ENCODE measurements around the gene PTPRA. TPM values are rescaled to one million over a fixed set of nuclear protein-coding genes. Genes with fewer than 3 reads are reported as not detected.
"Not testable (repeated sequence)": the region's sequence is repeated elsewhere in the genome, so short reads cannot be mapped to it uniquely, and the experiment has no call there.

PTPRA gene
- total RNA-seq, 1 donor from 2014 or later, result 46.9 TPM

DNA sequence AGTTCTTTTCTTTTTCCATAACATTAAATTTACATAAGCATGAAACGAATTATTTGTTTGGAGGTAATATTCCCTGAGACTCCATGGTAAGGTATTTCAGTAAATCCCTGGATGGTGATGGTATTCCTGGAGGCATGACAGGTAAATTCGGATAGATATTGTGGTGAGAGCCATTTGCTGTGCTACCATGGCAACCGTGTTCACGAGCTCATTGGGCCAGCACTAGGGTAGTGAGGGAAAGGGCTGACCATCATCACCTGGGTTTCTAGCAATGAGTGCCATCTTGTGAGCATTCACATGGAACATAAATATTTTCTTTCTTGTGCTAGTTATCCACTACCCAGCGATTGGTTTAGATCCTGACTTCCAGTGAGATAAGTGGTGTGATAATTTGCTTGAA is 118.3 kb downstream of the PTPRA start:
- DNase-seq (ENCODE audit: extremely low read depth, low read depth, low spot score), result no peak

GRCh38 chr20:2993250-2993649 is 120.0 kb downstream of the PTPRA start:
- DNase-seq (ENCODE audit: extremely low read depth, low read depth, low spot score), result no peak

DNA sequence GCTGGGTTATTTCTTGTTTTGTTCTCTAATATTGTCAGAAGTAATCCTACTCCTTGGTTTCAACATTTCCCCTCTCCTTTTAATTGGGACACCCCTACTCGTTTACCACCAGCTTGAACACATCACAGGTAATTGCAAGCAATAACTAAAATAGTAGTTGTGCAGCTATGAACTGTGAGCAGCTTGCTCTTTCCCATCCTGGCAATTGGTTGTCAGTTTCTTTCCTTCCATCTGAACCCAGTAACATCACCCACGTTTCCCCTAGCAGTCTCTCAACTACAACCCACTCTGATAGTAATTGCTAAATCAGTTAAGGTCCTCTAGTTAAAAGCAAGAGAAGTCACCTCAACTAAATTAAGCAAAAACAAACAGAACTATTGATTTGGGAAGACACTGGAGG is 122.5 kb downstream of the PTPRA start:
- no peak for DNase-seq (ENCODE audit: extremely low read depth, low read depth, low spot score)

DNA sequence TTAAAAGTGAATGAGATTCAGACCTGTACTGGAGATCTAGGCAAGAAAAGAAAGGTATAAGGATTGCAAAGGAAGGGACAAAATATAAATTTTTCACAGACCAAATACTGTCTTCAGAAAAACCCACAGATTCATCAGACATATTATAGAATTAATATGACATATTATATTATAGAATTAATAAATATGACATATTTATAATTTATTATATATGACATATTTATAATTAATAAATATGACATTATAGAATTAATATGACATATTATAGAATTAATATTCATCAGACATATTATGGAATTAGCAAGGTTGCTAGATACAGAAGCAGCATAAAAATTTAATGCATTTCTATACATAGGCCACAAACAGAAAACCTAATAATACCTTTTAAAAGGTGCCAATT is 125.4 kb downstream of the PTPRA start:
- DNase-seq (ENCODE audit: extremely low read depth, low read depth, low spot score), result no peak

GRCh38 chr20:3000852-3001523 is 127.7 kb downstream of the PTPRA start:
- peak; percentile 23 for DNase-seq (ENCODE audit: extremely low read depth, low read depth, low spot score)

- no peak for DNase-seq (ENCODE audit: extremely low read depth, low read depth, low spot score)
Observed at GRCh38 chr20:3003416-3003815, 130.1 kb downstream of the PTPRA start.

- DNase-seq (ENCODE audit: extremely low read depth, low read depth, low spot score), result no peak
Observed at GRCh38 chr20:3010985-3011723, 137.9 kb downstream of the PTPRA start.

- no peak for DNase-seq (ENCODE audit: extremely low read depth, low read depth, low spot score)
Observed at GRCh38 chr20:3011752-3012151, 138.5 kb downstream of the PTPRA start.

DNA sequence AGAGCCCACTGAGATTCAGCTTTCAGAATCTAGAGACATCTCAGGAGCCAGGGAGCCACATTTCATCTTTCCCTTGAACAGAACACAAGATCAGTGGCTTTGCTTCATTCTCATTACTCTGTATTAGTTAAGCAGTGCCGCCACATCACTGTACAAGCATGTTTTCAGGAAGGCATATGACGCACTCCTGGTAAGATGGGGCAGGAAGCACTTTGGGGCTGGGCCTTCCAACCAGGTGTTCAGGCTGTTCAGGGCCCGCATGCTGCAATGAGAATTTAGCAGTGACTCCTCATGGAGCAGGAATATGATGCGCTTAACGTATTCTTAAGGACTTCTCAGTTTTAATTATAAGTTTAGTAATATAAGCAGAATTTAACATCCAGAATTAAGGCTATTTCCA is 140.5 kb downstream of the PTPRA start:
- DNase-seq (ENCODE audit: extremely low read depth, low read depth, low spot score), result no peak

DNA sequence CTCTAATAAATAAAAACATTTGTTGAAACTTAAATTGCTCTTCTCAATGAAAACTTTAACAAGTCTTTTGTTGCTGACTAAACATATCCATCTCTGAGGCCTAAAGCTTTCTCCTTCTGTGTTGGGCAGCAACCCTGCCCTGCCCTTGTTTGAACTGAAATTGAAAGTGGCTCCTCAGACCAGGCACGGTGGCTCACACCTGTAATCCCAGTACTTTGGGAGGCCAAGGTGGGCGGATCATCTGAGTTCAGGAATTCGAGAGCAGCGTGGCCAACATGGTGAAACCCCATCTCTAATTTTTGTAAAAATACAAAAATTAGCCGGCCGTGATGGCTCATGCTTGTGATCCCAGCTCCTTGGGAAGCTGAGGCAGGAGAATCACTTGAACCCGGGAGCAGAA is 140.9 kb downstream of the PTPRA start:
- DNase-seq (ENCODE audit: extremely low read depth, low read depth, low spot score), result no peak

DNA sequence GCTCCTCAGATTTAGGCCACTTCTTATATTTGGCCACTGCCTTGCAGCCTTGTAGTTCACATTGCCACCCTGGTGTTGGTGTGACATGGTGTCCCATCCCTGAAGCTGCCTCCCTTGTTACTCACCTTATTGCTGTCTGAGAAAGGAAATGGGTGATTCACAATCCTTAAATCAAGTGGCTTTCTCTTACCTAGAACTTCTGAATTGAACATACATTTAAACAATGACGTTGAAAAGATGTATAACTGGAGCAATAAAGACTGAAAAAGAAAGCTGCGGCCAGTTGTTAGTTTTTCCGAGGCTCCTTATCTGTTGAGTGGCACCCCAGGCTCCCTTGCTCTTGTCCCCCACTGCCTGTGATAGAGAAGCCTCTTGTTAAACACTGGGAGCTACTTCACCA is 141.4 kb downstream of the PTPRA start:
- no peak for DNase-seq (ENCODE audit: extremely low read depth, low read depth, low spot score)

DNA sequence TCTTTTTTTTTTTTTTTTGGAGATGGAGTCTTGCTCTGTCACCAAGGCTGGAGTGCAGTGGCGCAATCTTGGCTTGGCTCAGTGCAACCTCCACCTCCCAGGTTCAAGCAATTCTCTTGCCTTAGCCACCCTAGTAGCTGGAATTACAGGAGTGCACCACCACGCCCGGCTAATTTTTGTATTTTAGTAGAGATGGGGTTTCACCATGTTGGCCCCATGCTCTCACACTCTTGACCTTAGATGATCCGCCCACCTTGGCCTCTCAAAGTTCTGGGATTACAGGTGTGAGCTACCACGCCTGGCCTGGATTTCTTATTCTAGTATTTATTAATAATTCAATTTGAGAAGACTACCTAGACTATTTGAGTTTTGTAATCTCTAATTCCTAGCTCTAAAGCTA is 142.0 kb downstream of the PTPRA start:
- not testable (repeated sequence) for DNase-seq (ENCODE audit: extremely low read depth, low read depth, low spot score)

DNA sequence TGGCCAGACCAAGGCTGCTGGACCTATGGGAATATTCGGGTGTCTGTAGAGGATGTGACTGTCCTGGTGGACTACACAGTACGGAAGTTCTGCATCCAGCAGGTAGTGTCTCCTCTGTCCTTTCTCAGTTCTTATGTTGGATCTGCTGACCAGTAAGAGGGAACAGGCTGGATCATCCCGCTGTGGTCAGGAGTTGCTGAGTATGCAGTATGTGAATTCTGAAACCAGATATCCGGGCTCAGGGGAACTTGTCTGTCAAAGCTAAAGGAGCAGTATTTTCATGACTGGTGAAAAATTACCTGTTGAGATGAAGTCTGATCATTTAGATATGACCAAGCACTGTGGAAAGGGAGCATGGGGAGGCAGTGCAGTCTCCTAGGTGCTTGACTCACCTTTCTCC is 148.0 kb downstream of the PTPRA start:
- DNase-seq (ENCODE audit: extremely low read depth, low read depth, low spot score), result no peak

GRCh38 chr20:3021777-3022176 is 148.5 kb downstream of the PTPRA start:
- DNase-seq (ENCODE audit: extremely low read depth, low read depth, low spot score), result no peak

- DNase-seq (ENCODE audit: extremely low read depth, low read depth, low spot score), result not testable (repeated sequence)
Observed at GRCh38 chr20:3022559-3023490, 149.5 kb downstream of the PTPRA start.

- DNase-seq (ENCODE audit: extremely low read depth, low read depth, low spot score), result no peak
Observed at GRCh38 chr20:3027987-3028386, 154.7 kb downstream of the PTPRA start.

- no peak for DNase-seq (ENCODE audit: extremely low read depth, low read depth, low spot score)
Observed at GRCh38 chr20:3031524-3032147, 158.4 kb downstream of the PTPRA start.

DNA sequence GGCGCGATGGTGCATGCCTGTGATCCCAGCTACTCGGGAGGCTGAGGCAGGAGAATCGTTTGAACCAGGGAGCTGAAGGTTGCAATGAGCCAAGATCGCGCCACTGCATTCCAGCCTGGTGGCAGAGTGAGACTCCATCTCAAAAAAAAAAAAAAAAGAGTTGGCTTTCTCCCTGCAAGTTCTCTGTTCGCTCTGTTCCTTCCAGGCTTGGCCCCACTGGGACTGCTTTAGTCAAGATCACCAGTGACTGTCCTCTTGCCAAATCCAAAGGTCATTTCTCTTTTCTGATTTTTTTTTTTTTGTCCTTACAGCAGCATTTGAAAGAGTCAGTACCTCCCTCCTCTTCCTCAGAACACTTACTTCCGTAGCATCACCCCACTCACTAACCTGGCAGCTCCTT is 159.3 kb downstream of the PTPRA start:
- DNase-seq (ENCODE audit: extremely low read depth, low read depth, low spot score), result no peak

GRCh38 chr20:3037654-3038053 is 164.4 kb downstream of the PTPRA start:
- DNase-seq (ENCODE audit: extremely low read depth, low read depth, low spot score), result no peak

DNA sequence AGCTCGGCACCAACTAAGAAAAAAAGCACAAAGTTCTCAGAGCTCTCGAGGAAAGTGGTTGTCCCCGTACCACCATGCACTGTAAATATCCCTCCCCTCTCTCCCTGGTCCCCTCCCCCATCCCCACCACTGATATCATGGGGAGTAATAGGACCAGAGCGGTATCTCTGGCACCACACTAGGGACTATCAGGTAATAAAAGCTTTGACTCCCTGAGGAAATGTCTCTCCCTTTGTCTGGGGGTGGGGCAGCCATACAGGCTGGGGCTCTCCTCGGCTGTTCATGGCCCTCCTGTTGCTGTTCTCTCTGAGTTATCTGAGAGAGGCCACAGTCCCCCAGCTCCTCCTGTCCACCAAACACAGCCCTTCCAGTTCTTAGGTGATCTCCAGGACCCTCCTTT is 165.2 kb downstream of the PTPRA start:
- no peak for DNase-seq (ENCODE audit: extremely low read depth, low read depth, low spot score)

DNA sequence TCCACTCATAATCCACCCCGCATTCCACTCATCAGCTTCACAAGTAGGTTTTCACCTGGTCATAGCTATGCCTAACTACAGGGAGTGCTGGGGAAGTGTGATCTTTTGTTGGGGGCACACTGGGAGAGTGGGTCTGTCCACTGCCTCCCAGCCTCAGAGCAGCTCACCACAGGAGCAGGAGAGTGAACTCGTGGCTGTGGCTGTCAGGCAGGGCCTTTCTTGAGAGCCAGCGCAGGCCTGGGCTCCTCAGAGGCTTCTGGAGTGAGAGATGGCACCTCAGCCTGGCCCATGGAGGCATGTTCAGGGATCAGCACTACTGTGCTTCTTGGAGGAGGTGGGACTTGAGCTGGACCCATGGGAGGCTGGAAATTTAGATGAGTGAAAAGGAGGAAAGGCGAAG is 166.1 kb downstream of the PTPRA start:
- no peak for DNase-seq (ENCODE audit: extremely low read depth, low read depth, low spot score)

Data from glomerular endothelial cell (primary cell).